Activated CD8-positive, alpha-beta memory T cell treated with anti-CD3 and anti-CD28 coated beads for 1 hour (primary cell): ENCODE measurements around the gene SHTN1.

Experiments used
- DNase-seq, 2 donors: peaks; one replicate each; pipeline ENCODE4 v3.0.0-alpha.2; 2020; ENCODE audit warnings: low read depth in 1 of 2; ENCODE audit errors: extremely low read depth in 1 of 2

SHTN1 gene

DNA sequence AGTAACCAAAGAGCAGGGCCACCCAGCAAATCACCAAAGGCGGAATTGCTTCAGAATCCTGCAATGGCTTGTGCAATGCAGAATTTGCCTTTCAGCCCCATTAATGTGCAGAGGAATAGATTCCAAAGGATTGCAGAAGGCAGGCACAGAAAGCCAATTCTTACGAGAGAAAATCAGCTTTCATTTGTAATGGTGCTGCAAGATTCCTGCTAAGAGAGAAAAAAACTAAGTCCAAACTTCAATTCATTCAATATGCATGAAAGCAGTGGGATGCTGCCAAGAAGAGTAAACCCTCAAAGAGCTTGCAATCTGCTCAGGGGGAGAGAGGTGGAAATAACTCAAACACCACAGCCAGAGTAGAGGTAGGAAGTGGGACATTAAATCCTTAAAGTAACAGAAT lies 85.3 kb downstream of the SHTN1 start:
- no peak for DNase-seq

DNA sequence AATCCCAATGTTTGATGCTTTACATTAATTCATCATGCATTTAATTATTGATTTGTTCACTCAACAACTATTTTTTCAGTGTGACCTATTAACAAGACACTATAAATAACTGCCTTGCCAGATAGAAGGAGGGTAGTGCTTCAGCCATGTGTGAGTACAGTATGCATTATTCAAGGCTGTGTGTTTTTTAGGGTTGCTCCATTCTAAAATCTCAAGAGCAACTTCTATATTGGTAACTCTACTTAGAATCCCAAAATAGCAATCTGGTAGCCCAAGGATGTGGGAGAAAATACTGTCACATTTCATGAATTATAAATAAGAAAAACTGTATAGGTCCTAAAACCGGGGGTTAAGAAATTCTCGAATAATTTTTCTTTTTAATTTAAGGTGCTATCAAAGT lies 85.8 kb downstream of the SHTN1 start:
- no peak for DNase-seq

DNA sequence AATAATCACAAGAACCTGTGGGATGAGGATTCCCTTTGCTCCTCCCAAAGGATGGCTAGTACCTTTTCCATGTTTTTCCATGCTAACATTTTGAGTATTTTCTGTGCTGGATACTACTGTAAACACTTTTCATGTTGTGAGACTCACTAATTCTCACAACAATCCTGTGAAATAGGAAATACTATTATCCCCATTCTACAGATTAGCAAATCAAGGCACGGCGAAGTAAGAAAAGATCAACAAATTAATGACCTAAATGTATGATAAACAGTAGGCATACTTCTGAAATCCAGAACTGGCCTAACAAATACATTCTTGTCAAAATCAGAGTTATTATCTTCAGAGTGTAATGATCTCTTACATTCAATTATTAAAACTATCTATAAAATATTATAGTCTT lies 86.4 kb downstream of the SHTN1 start:
- no peak for DNase-seq

DNA sequence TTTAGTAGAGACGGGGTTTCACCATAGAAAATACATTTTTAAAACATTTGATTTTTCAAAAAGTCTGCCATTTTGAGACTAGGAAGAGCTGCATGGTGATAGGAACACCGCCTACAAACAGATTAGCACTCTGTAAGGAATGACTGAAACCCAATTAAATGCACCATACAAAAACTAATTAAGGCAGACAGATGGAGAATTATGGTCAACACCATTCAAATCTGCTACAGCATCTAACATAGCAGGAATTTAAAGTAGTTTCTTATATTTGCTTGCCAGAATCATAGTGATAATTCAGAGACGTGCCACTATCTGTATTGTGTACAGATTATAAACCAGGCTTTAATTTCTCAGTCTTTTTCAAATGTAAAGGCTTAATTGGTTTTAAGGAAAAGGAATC lies 87.5 kb downstream of the SHTN1 start:
- no peak for DNase-seq

DNA sequence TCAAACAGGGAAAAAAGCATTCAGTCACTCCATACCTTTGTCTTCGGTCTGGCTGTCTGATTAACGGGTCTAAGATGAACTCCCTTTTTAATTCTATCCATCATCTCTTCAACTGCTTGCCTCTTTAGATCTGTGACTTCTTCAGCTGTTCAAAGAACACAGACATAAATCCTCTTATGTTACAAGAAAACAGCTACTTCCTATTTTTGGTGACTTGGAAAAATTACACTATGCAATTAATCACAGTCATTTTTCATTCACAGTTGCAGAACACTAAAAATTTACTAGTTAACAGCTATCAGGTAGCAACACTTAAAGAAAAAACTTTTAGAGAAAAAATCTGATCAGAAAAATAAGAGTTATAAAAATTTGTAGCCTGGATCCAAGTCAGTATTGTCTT lies 89.6 kb downstream of the SHTN1 start:
- DNase-seq: no peak

DNA sequence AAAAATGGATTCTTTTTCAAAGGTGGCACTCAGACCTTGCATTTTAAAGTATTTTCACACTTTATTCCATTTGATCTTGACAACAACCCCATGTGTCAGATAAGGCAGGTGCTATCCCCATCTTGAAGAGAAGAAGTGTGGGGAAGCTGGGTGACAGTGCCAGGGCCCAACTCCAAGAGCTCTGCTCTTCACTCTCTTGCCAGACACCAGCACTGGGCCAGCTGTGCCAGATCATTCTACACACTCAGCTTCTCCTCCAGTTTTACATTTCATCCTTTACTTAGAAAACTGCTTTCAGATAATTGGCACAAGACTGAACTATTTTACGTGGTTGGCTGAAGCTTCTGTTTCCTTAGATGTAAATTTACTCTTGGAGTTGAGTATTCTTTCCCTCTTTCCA lies 91.3 kb downstream of the SHTN1 start:
- DNase-seq: no peak

DNA sequence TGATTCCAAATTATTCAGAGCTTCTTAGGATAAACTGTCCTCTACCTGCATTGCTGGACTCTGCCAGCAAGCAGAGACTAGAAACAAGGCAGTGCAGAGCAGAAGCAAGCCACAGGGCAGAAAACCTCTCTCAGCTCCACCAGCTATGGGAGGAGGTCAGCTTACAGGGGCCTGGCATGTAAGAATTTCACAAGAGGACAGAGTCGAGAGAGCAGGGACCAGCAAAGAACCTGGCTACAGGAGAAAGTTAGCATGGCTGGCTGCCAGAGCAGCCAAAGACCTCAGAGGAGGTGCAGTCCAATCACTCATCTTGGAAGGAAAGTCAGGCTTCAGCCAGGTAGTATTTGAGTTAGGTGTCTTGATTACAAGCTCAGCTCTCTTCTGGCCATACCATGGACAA lies 92.8 kb downstream of the SHTN1 start:
- no peak for DNase-seq

DNA sequence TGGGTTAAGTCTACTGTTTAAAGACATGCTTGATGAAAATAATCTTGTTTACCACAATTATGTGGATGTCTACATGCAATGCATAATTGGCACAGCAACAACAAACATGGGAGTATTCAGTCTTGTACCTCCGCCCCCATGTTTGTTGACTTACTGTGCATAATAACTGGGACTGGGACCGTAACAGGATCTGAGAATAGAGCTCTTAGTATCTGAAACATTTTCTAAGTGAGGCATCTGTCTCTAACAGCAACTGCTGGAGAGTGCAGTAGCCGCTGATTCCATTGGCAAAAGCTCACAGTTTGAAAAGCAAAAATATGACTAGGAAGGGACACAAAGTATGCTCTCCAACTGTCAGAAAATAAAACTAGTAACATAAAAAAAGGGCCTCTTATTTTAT lies 94.1 kb downstream of the SHTN1 start:
- no peak for DNase-seq

DNA sequence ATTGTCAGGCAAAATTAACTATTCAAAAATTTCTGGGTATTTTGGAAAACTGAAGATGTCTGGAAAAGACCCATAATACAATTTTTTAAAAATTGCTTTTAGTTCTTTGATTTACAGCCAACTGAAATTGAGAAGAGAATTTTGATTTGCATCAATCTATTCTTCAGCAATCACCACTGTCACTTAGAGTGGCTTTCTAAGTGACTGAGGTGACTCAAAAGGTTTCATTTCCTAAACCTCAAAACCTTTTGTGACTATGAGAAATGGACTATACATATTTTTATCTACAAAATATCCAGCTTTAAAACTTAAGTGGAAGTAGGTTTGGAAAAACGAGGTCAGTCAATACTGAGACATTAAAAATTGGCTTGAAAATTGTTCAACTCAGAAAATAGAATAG lies 95.7 kb downstream of the SHTN1 start:
- no peak for DNase-seq

DNA sequence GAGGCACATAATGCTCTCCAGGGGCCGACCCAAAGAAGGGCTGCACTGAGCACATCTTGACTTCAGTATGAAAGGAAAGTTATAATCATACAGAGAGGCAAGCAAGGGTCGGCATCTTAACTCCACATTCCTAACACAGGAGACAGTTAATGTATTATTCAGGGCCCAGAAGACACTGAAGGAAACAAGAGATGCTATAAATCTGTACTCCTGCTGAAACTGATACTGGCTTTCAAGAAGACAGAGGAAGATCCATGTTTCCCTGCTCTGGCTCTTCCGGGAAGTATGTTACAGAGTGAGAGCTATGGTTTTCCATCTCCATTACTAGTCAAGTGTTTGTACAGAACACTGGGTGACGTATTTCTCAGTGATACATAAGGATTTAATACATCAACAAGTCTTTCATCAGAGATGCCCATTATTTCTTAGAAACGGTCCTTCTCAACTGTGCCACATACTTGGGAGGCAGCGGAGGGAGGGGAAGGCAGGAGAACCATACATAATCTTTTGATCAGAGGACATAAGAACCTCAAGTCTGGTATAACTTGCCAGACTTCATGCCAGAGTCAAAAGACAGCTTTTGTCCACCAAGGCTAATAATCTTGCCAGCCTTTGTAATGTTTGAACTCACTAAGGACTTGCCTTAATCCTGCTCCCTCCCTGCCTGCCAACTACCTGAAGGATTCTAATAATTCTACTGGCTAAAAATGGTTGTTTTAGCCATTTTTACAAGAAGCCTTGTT lies 97.6 kb downstream of the SHTN1 start:
- no peak for DNase-seq

DNA sequence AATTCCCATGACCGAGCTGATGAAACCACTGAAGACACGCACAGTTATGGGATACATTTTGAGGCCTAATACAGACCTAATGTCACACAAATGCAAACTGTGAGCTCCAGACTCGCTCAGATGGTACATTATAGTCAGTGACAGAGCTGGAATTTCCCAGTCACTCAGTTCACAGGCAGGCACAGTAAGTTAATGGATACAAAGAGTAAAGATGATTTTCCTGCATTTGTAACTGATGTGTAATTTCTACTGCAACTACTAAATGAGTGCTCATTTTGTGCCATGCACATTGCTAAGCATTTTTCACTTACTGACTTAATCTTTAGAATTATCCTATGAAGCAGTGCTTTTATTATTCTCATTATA lies 99.2 kb downstream of the SHTN1 start:
- DNase-seq: no peak

DNA sequence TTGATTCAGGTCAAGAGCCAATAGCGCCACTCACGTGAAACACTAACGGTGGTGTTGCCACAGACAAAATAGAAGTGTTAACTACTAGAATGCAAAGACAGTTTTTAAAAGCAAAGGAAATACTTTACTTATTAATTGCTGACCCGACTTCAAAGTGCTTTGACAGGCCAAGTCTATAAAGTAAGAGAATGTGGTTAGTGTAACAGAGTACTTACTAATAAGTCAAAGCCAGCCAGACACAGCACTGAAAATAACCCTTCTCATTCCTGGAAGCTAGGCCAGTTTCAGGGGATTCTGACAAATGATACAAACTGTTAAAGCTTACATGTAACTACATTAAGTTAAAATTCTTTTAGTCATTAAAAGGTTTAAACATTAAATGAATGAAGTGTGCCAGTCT lies 105.4 kb downstream of the SHTN1 start:
- DNase-seq: no peak

DNA sequence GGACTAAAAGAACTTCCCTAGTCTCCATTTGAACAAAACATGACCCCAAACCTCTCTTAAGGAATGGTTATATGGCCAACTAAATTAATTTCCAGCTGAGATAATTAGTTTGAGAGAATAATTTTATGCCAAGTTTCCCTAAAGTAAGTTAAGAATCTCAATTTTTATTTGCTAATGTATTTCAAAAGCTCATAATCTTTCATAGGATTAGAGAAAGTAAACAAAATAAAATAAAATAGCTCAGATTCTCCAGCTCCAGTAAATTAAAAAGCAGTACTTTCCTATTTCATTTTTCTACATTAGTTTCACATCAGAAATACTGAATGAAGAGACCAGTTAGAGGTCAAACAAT lies 111.3 kb downstream of the SHTN1 start:
- no peak for DNase-seq

DNA sequence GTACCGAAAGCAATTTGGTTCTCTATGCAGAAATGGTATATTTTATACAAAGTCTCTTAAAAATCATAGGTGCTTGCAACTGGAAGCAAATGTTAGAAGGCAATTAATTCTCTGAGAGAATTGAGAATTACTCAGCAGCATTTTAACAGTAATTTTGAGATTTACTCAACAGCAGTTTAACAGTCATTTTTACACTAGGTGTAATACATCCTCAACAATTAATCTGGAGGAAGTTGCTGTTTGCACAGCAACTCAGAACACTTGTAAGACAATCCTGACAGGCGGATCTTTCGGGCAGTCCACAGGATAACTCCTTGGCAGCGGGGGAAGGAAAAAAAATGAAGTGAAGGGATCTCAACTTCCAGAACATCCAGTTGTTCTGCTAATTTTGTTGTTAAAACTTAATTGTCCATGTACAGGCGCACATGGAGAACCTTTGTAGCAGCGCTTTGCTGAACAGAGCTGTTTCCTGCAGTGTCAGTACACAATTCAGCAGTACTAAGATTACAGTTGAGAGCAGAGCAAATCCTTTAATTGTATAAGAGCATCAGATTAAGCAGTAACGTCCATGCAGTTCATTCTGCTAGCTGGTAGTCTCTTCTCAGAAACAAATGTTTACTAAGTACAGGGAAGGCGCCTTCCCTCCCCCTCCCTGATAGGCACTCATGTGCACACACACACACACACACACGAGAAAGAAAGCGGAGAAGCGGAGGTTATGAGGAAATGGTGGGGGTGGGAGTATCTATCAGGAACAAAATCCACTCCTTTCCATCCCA lies 111.9 kb downstream of the SHTN1 start:
- DNase-seq: no peak

DNA sequence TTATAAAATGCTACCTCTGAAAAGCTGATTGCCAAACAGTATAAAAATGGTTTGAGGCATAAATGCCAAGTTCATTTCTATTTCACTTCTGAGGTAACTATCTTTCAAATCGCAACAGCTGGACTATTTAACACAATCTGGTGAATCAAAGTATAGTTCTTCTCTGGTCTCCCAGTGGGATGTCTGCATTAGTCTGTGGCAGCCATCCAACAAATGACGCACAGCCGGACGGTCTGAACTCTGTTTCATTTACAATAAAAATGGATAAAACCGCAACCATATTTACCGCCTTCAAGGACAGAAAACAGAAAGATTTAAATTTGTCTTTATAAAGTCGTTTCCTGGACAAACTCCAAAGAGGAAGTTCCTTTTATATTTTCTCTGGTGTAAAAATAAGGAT lies 113.8 kb downstream of the SHTN1 start:
- DNase-seq: no peak

DNA sequence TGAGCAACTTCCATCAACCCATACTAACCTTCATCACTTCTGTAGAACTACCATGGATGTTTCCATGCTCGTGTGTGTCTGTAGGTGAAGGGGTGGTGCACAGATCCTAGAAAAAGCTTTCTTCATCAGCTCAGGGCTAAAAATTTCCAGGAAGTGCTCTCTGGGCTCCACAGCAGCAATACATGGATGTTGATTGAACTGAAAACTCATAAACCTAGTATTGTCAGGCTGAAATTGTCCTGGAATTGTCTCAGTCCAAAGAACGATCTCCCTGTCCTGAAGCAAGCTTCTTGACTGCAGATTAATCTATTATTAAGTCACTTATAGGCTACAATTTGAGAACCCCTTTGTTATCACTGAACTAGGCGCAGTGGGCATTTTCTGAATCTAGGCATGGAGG lies 115.9 kb downstream of the SHTN1 start:
- no peak for DNase-seq

DNA sequence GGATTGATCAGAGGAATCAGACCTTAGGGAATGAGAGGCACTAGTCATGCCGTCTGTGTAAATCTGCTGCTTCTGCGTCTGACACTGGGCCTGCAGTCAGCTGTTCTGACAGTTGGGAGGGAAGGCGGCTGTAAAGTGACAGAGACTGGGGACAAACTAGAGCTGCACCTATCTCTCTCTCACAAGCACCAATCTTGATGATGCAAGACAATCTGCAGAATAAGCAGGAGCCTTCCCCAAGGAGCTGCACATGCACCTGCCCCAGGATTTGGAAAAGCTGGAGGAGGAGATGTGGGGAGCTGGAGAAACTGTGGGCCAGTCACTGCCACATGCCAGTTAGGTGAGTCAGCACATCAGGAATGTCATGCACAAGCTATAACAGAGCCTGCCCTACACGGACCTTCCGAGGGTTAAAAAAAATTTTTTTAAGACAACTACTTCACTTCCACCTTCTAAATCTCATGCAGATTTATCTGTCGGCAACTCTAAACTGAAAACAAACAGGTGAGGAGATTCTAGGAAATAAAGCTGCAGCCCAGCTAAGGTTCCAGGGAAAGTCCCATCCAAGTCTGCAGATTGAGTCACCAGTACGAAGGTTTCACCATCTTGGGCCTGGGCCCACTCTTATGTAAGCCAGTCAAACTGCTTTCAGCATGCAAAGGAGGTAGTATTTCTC lies 116.5 kb downstream of the SHTN1 start:
- no peak for DNase-seq

DNA sequence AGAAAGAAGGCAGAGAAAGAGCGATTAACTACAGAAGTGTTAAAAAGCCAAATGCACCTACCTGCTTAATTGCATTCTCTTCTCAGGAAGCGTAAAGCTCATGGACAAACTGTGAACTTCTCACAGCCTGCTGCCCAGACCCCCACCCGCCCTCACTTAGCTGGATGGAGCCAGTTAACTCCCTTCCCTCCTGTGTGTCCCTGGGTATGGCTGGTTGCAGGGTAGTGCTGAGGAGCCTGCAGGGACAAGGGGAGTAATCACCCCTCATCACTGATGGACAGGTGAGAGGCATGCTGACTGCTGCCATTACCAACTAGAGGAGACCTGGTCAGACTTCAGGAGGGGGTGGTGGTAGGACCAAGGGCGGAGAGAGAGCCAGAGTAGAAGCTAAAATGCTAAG lies 118.2 kb downstream of the SHTN1 start:
- no peak for DNase-seq

DNA sequence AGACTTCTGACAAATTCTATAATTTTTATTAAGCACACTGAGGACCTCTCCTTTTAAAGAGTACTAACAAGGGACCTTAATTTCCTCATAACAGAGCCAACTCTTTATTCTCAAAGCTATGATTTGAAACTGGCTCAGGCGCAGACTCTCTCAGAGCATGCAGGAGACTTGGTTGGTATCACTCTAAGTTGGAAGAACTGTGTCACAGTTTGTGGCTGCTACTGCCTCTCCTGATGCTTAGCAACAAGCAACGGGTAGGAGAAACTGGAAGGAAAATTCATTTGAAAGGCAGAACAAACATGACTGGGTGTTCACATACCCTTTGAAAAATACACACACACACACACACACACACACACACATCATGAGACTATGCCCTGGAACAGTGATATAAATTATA lies 122.3 kb downstream of the SHTN1 start:
- DNase-seq: no peak

DNA sequence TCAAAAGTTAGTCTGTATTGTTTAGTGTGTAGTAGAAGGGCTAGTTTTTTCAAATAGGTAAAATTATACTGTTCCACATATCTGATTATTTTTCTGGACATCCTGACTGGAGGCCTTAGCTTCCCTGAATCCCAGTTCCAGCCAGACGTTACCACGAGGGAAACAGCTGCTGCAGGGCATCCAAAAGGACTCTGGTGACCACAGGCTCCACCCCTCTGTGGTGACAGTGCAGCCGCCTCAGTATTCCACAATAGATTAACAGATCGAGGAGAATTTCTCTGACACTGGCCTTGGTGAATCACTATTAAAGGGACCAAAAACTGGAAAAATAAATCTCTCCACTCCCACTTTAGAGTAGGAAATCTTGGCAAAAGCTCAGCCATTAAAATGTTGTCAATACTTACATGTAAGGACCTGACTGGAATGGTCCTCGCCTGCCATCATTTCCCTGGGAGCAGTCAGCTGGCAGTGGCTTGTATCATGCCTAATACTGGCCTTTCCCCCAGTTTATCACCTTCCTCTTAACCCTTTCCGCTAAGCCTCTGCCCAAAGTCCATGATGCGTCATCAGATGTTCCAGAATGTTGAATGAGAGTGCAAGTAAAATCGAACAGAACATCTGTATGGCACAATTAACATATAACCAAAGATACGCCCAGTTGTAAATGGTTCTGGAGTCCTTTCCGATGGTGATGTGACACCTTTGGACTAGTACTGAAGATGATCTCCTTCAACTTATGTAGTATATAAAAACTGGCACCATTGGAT lies 124.1 kb downstream of the SHTN1 start:
- no peak for DNase-seq

DNA sequence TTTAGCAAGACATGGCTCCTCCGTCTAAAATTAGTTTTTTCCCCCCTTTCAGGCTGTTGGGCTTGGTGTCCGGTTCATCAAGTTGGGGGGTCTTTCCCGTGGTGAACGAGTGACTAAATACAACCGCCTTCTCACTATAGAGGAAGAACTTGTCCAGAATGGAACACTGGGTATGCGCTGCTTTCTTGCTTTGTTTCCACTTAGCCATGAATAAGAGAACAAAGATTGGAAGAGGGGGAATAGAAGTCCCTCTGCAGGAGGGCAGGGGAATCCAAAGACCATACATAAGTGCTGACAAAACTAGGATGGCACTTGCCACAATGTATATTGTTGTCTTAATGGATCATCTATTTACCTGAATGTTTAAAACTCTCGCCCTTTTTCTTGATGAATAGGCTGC lies 125.2 kb downstream of the SHTN1 start:
- DNase-seq: no peak

DNA sequence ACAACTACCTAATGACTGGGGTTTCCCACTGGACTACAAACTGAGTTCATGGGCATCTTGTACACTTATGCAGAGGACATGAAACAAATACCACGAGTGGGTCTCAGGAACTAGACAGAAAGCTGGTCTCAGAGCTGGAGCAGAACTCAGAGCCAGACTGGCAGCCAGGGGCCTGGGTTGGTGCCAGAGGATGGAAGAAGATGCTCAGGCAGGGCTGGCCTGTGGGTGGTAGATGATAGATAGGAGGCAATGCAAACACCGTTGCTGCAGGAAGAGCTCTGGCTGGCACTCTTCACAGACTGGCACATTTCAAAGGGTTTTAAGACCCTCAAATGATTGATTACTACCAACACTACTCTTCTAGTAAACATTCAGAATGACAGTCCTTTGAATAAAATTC lies 126.9 kb downstream of the SHTN1 start:
- DNase-seq: no peak
